H1 (cell line): ENCODE results near the gene CHST1. TPM values are rescaled to one million over a fixed set of nuclear protein-coding genes. Genes with fewer than 3 reads are reported as not detected.

ENCODE experiments used
- CREB1 ChIP-seq: IDR thresholded peaks from 2 replicates; pipeline ENCODE4 v1.6.1; 2012; ENCODE audit warnings: inconsistent platforms
- EZH2 ChIP-seq: fragments of 200-600 bp; sonication (generic); IDR thresholded peaks from 2 replicates; pipeline ENCODE4 v1.7.1; 2012; ENCODE audit warnings: low read depth, mild to moderate bottlenecking, moderate library complexity, low read length, inconsistent platforms; ENCODE audit not compliant: severe bottlenecking
- HDAC6 ChIP-seq: IDR thresholded peaks from one replicate; pipeline ENCODE4 v1.7.1; 2012; ENCODE audit warnings: low read depth, mild to moderate bottlenecking, inconsistent platforms, low read length, moderate library complexity
- KDM5A ChIP-seq: fragments of 200-600 bp; IDR thresholded peaks from 2 replicates; pipeline ENCODE4 v1.7.1; 2012; ENCODE audit warnings: mild to moderate bottlenecking, low read length, inconsistent platforms, mixed read lengths
- NANOG ChIP-seq: IDR thresholded peaks from 2 replicates; pipeline ENCODE4 v1.6.1; 2011; ENCODE audit warnings: low read length, low read depth, mild to moderate bottlenecking, inconsistent platforms; ENCODE audit not compliant: insufficient read depth, poor library complexity, severe bottlenecking
- PHF8 ChIP-seq: fragments of 200-600 bp; sonication (generic); conservative IDR thresholded peaks from 2 replicates; pipeline ENCODE4 v1.7.1; 2012; ENCODE audit warnings: low read depth, mild to moderate bottlenecking, inconsistent platforms, low read length, moderate library complexity
- SAP30 ChIP-seq: fragments of 300-600 bp; sonication (generic); IDR thresholded peaks from 2 replicates; pipeline ENCODE4 v1.7.1; 2012; ENCODE audit warnings: low read length, moderate library complexity, mild to moderate bottlenecking, inconsistent platforms; ENCODE audit not compliant: insufficient read depth, insufficient replicate concordance
- SP1 ChIP-seq: IDR thresholded peaks from 2 replicates; pipeline ENCODE4 v1.6.1; 2011; ENCODE audit warnings: low read depth, low read length
- polyA plus RNA-seq, 7 experiments: library from polyadenylated mRNA; depleted of rRNA in 3 of 7; stranded (reverse) in 5 of 7; unstranded in 2 of 7; fragments of >200 nt in 5 of 7; fragments of 200-250 nt in 2 of 7; gene quantifications; 1 replicate in 5 of 7; 2 replicates in 1 of 7; 4 replicates in 1 of 7; pipeline versions ENCODE4 v1.2.1 to v1.2.3, GENCODE V29; 2011 to 2013; ENCODE audit warnings: missing spikeins in 2 of 7, mixed read lengths in 2 of 7
- total RNA-seq: library from RNA; stranded (reverse); fragmentation: NEBNext Ultra II Directional; extraction: Animal tissue kit (Norgen Biotek cat#: 25700); gene quantifications from 2 replicates; pipeline ENCODE4 v1.2.1, GENCODE V29; 2021
- TF ChIP-seq, protein P1 (sequence below): fragments of 300-600 bp; sonication (generic); IDR thresholded peaks from 2 replicates; pipeline ENCODE4 v1.7.1; 2012; ENCODE audit warnings: low read length, moderate library complexity, mild to moderate bottlenecking, inconsistent platforms; ENCODE audit not compliant: insufficient replicate concordance

The CHST1 gene
- total and polyA plus RNA-seq, 2 of the 8 experiments (the other 6 are each of a cell fraction or from before 2014, with no cell fraction given): 1.6 to 3.8 TPM

GRCh38 chr11:45638051-45638450, 27.4 kb downstream of the CHST1 start (continued):
- TF ChIP-seq, protein P1, sequence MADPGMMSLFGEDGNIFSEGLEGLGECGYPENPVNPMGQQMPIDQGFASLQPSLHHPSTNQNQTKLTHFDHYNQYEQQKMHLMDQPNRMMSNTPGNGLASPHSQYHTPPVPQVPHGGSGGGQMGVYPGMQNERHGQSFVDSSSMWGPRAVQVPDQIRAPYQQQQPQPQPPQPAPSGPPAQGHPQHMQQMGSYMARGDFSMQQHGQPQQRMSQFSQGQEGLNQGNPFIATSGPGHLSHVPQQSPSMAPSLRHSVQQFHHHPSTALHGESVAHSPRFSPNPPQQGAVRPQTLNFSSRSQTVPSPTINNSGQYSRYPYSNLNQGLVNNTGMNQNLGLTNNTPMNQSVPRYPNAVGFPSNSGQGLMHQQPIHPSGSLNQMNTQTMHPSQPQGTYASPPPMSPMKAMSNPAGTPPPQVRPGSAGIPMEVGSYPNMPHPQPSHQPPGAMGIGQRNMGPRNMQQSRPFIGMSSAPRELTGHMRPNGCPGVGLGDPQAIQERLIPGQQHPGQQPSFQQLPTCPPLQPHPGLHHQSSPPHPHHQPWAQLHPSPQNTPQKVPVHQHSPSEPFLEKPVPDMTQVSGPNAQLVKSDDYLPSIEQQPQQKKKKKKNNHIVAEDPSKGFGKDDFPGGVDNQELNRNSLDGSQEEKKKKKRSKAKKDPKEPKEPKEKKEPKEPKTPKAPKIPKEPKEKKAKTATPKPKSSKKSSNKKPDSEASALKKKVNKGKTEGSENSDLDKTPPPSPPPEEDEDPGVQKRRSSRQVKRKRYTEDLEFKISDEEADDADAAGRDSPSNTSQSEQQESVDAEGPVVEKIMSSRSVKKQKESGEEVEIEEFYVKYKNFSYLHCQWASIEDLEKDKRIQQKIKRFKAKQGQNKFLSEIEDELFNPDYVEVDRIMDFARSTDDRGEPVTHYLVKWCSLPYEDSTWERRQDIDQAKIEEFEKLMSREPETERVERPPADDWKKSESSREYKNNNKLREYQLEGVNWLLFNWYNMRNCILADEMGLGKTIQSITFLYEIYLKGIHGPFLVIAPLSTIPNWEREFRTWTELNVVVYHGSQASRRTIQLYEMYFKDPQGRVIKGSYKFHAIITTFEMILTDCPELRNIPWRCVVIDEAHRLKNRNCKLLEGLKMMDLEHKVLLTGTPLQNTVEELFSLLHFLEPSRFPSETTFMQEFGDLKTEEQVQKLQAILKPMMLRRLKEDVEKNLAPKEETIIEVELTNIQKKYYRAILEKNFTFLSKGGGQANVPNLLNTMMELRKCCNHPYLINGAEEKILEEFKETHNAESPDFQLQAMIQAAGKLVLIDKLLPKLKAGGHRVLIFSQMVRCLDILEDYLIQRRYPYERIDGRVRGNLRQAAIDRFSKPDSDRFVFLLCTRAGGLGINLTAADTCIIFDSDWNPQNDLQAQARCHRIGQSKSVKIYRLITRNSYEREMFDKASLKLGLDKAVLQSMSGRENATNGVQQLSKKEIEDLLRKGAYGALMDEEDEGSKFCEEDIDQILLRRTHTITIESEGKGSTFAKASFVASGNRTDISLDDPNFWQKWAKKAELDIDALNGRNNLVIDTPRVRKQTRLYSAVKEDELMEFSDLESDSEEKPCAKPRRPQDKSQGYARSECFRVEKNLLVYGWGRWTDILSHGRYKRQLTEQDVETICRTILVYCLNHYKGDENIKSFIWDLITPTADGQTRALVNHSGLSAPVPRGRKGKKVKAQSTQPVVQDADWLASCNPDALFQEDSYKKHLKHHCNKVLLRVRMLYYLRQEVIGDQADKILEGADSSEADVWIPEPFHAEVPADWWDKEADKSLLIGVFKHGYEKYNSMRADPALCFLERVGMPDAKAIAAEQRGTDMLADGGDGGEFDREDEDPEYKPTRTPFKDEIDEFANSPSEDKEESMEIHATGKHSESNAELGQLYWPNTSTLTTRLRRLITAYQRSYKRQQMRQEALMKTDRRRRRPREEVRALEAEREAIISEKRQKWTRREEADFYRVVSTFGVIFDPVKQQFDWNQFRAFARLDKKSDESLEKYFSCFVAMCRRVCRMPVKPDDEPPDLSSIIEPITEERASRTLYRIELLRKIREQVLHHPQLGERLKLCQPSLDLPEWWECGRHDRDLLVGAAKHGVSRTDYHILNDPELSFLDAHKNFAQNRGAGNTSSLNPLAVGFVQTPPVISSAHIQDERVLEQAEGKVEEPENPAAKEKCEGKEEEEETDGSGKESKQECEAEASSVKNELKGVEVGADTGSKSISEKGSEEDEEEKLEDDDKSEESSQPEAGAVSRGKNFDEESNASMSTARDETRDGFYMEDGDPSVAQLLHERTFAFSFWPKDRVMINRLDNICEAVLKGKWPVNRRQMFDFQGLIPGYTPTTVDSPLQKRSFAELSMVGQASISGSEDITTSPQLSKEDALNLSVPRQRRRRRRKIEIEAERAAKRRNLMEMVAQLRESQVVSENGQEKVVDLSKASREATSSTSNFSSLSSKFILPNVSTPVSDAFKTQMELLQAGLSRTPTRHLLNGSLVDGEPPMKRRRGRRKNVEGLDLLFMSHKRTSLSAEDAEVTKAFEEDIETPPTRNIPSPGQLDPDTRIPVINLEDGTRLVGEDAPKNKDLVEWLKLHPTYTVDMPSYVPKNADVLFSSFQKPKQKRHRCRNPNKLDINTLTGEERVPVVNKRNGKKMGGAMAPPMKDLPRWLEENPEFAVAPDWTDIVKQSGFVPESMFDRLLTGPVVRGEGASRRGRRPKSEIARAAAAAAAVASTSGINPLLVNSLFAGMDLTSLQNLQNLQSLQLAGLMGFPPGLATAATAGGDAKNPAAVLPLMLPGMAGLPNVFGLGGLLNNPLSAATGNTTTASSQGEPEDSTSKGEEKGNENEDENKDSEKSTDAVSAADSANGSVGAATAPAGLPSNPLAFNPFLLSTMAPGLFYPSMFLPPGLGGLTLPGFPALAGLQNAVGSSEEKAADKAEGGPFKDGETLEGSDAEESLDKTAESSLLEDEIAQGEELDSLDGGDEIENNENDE: no peak
- no peak for TF ChIP-seq PHF8
- no peak for TF ChIP-seq CREB1
- TF ChIP-seq EZH2: no peak
- no peak for TF ChIP-seq KDM5A
- no peak for TF ChIP-seq SAP30
- no peak for TF ChIP-seq SP1
- no peak for TF ChIP-seq NANOG
- TF ChIP-seq HDAC6: no peak
